GM19395 (cell line): ENCODE data around the gene EPN1.

Experiments used
- ATAC-seq: cut with Tn5 transposase; IDR thresholded peaks from one replicate; pipeline ENCODE4 v1.9.1; 2021; ENCODE audit warnings: mild to moderate bottlenecking, moderate library complexity; ENCODE audit not compliant: unreplicated experiment

Gene EPN1

GRCh38 chr19:55677572-55678028 is 2.6 kb downstream of the EPN1 start:
- peak; percentile 2 for ATAC-seq

DNA sequence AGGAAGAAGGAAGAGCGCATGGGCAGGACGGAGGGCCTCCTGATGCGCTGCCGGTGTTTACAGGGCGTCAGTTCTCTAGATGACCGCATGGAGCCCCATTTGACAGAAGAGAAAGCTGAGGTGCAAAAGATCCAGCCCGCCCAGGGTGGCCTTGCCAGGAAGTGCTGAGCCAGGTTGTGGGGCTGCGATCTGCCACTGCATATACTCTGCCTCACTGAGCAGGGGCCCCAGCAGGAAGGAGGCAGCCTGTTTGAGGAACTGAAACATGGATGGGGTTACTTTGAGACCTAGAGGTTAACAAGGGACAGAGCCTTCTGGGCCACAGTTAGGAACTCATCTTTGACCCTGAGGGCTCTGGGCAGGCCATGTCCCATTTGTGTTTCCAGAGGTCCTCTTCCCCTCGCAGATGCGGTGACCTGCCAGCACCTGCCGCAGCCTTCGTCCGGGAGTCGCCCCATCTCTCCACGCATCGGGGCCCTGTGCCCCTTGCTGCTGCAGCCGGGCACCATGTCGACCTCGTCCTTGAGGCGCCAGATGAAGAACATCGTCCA is 3.2 kb downstream of the EPN1 start:
- peak; percentile 83 for ATAC-seq

DNA sequence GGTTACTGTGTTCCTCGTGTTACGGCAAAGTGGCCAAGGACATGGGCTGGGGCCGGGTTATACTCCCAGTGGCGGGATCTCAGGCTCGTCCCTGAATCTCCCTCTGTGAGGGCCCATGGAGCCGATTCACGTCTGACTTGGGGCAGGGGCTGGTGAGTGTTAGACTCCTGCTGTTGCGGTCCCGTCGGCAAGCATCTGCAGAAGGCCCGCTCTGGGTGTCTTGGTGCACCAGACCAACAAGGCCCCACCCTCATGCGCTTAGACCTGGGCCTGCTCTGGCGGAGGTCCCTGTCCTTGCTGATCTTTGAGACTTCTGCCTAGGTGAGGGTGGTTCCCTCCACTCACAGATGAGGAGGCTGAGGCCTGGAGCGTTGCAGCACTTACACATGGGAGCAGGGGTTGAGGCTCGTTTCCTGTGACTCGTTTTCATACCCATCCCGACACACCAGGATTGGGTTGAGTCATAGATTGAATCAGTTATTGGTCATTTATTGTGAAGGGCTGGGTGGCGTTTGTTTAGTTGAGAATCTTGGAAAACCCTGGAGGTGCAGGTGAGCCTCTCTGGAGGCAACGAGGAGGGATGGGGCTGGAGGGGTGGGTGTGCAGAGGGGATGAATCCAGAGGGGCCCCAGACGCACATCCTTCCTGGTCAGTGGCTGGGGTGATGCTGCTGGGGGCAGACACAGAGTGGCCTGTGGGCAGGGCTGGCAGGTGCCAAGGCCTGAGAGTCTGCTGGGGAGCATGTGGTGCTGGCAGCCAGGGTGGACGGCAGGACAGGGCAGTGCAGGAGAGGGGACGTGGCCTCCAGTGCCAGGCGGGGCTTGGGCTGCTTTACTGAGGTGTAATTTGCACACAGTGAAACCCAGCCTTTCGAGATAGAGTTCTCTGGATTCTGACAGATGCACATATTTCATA is 4.6 kb downstream of the EPN1 start:
- ATAC-seq, result no peak

- no peak for ATAC-seq
Measured at GRCh38 chr19:55680339-55681130, 5.5 kb downstream of the EPN1 start.

DNA sequence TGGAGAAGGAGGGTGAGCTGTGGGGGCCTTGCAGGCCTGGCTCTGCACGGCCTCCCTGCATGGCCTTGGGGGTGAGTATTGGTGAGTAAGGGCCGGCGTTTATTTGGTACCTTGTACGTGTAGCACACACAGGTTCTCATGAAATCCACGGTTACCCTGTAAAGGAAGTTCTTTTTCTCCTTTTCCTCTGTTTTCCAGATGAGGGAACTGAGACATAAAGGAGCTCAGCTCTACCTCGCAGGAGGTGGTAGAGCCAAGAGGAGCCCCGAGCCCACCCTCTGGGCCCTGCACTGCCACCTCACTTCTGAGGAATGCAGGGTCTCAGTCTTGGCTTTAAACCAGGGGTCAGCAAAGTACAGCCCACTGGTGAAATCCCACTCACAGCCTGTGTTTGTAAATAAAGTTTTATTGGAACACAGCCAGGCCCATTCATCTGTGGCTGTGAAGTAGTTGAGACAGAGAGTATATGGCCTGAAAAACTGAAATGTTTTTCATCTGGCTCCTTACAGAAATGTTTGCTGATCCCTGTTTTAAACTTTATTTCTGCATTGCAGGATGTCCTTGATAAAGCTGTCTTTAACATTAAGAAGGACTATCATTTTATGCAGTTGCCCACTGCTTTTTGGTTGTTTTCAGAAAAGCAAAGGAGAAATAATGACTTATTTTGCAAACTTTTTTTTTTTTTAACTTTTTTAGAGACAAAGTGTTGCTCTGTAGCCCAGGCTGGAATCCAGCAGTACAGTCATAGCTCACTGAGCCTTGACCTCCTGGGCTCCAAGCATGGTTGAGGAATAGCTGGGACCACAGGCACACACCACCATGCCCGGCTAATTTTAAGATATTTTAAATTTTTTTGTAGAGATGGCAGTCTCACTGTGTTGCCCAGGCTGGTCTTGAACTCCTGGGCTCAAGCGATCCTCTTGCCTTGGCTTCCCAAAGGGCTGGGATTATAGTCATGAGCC is 6.4 kb downstream of the EPN1 start:
- no peak for ATAC-seq

- ATAC-seq, result no peak
Measured at GRCh38 chr19:55683449-55684261, 8.6 kb downstream of the EPN1 start.

DNA sequence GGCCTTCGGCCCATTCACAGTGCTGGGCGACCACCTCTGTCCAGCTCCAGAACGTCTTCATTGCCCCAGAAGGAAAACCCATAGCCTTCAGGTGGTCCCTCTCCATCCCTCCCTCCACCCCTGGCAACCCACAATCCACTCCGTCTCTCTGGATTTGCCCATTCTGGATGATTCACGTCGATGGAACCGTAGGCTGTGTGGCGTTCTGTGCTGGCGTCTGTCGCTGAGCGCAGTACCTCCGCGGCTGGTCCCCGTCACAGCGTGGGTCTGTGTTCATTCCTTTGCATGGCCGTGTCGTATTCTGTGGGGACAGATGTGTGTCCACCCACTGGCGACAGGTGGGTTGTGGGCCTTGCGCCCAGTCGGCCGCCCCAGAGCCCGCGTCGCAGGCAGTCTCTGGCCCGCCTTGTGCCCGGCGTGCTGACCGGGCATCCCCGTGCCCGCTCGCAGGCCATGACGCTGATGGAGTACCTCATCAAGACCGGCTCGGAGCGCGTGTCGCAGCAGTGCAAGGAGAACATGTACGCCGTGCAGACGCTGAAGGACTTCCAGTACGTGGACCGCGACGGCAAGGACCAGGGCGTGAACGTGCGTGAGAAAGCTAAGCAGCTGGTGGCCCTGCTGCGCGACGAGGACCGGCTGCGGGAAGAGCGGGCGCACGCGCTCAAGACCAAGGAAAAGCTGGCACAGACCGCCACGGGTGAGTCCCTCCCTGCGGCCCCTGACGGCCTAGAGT is 10.1 kb downstream of the EPN1 start:
- no peak for ATAC-seq

- no peak for ATAC-seq
Measured at GRCh38 chr19:55685776-55686175, 10.8 kb downstream of the EPN1 start.

GRCh38 chr19:55686311-55687050 is 11.5 kb downstream of the EPN1 start:
- ATAC-seq, result no peak

DNA sequence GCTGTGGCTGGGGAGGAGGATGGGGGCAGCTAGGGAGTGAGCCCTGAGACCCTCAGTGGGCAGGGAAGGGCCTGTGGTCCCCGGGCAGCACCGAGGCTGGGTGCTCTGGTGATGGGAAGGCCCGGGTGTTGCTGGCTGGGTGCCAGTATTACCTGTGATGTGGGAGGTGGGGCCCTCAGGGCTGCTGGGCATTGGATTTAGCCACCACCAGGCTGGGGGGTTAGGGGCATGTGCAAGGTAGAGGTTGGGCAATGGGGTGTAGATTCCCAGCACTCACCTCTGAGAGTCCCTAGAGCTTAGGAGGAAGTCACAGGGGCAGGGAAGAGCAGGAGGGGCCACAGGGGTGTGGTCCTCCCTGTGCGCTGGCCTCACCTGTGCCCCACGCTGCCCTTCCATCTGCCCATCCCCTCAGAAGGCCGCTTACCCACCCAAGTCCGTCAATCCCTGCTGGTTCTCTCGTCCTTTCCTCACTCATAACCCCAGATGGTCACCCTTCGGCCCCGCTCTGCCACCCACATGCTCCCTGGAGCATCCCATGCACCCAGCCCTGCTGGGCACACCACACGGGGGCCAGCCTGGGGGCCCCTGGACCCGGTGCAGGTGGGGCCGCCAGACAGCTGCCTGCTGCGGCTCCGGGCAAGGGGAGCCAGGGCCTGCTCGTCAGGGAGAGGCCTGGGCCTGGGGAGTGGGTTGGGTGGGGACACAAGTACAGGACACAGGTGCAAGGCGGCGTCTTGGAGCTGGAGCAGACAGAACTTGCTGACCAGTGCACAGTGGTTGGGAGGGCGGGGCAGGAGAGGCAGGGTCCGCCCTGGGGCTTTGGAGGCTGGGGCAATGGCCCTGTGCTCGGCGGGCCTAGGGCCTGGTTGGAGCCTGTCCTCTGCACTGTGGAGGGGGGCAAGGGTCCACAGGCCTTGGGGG is 12.5 kb downstream of the EPN1 start:
- ATAC-seq, result no peak

GRCh38 chr19:55688422-55689218 is 13.6 kb downstream of the EPN1 start:
- no peak for ATAC-seq

DNA sequence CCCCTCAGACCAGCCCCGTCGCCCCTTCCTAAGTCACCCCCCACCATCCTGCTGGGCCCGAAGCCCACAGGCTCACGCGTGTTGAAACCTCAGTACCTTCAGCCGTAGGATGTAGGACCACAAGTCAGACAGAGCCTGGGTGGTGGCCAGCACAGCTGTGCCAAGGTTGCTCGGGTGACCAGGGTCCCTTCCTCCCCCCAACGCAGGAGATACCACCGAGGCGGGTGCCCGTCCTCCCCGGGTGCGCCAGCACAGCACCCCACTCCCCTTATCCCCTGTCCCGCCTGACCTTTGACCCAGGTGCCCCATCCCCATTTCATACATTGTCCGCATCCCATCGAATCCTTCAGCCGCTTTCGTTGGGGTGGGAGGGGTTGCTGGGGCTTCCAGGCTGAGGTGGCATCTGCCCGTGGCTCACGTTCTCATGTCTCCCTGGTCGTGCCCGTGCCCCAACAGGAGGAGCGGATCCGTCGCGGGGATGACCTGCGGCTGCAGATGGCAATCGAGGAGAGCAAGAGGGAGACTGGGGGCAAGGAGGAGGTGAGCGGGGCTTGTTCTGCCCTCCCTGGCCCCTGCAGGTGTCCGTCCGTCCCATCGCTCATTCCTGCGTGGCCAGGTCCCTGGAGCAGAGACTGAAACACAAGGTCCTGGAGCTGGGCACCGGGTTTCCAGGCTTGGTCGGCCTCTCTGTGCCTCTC is 14.5 kb downstream of the EPN1 start:
- no peak for ATAC-seq

- no peak for ATAC-seq
Measured at GRCh38 chr19:55690109-55690768, 15.2 kb downstream of the EPN1 start.

- ATAC-seq, result no peak
Measured at GRCh38 chr19:55690769-55691545, 15.9 kb downstream of the EPN1 start.
